DND-41 (cell line): Measurements from ENCODE around the gene KLRK1.

ENCODE experiments used
- CTCF ChIP-seq: IDR thresholded peaks from 2 replicates; pipeline ENCODE4 v1.5.1; 2012; ENCODE audit warnings: borderline replicate concordance, low read length, moderate library complexity, mild to moderate bottlenecking; ENCODE audit not compliant: poor library complexity, severe bottlenecking; ENCODE audit errors: extremely low read depth
- EZH2 ChIP-seq: IDR thresholded peaks from 3 replicates; pipeline ENCODE4 v1.6.1; 2012; ENCODE audit warnings: borderline replicate concordance, low read depth, mild to moderate bottlenecking, moderate library complexity, low read length, inconsistent platforms; ENCODE audit not compliant: severe bottlenecking

- TF ChIP-seq CTCF (no peak), EZH2 (no peak)
Measured at GRCh38 chr12:10339053-10339840, 50.6 kb downstream of the KLRK1 start.
